ENCODE results near the gene FARP1.

Gene FARP1

DNA sequence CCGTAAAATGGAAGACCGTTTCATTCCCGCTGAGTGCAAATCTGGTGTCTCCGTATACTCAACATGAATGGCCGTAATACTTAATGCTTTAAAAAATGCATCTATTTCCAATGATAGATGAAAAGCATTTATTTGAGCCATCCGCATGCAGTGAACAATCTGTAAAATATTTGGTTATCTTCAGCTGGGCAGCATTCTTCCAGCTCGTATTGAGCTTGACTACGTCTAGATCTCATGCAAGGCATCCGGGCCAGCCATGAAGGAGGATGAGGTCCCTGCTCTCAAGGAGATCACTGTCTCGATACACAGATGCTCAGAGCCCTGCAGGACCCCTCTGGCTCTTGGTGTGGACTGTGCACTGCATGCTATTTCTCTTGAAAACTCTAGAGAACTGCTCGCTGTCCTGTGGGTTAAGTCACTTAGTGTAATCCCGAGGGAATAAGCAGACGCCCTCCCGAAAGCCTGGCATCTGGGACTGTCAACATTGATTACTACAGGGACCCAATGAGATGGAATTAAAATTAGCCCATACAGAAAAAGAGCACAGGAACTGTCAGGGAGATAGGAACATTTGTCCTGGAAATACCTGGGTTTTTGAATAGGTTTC, 146.5 kb downstream of the FARP1 start:
- DNase-seq (ENCODE audit: low read depth), result no peak
- TF ChIP-seq, protein P1, sequence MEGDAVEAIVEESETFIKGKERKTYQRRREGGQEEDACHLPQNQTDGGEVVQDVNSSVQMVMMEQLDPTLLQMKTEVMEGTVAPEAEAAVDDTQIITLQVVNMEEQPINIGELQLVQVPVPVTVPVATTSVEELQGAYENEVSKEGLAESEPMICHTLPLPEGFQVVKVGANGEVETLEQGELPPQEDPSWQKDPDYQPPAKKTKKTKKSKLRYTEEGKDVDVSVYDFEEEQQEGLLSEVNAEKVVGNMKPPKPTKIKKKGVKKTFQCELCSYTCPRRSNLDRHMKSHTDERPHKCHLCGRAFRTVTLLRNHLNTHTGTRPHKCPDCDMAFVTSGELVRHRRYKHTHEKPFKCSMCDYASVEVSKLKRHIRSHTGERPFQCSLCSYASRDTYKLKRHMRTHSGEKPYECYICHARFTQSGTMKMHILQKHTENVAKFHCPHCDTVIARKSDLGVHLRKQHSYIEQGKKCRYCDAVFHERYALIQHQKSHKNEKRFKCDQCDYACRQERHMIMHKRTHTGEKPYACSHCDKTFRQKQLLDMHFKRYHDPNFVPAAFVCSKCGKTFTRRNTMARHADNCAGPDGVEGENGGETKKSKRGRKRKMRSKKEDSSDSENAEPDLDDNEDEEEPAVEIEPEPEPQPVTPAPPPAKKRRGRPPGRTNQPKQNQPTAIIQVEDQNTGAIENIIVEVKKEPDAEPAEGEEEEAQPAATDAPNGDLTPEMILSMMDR (conservative IDR thresholded peaks at IDR 0.05; ENCODE audit: low read depth, low read length), result no peak
- no peak overlapping the region for H3K4me3 ChIP-seq (ENCODE audit: low read length)

DNA sequence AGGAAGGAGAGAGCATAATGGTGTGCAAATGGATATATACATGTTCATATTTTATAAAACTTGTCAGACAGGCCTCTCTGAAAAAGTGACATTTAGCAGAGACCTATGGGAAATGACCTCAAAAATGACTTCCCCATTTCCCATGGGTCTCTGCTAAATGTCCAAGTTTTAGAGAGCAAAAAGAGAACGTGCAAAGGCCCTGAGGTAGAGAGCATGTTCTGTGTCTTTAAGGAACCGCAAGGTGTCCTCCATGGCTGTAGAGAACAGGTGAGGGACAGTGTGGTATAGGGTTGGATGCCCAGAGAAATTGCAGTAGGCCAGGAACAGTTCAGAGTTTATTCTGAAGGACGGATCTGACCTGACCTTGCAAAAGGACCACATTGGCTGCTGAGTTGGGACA, 147.4 kb downstream of the FARP1 start:
- TF ChIP-seq, protein P1 (conservative IDR thresholded peaks at IDR 0.05; ENCODE audit: low read depth, low read length), result no peak

DNA sequence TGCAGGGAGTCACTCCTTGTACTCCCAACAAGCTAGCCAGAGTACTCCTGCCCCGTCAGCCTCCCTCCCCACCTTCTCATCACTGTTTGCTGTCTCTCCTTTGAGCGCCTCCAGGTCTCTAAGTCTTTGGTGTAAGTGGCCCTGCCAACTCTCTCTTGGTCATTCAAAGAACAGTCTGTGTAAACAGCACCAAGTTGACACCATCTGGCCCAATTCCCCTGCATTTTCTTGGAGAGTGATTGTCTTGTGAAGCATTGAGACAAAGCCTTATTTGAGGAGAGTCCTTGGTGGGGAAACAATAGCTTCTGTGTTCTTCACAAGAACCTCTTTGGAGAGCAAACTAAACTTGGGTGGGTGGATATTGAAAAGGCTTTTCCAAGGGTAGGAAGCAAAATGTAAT, 148.8 kb downstream of the FARP1 start:
- TF ChIP-seq, protein P1 (conservative IDR thresholded peaks at IDR 0.05; ENCODE audit: low read depth, low read length), result no peak
- DNase-seq (ENCODE audit: low read depth), result no peak
- H3K4me3 ChIP-seq (ENCODE audit: low read length), result no peak overlapping the region

More for the DNA sequence above, 147.4 kb downstream of the FARP1 start:
- DNase-seq (ENCODE audit: low read depth), result no peak
- H3K4me3 ChIP-seq (ENCODE audit: low read length), result no peak overlapping the region

GRCh38 chr13:98293103-98293502, 150.2 kb downstream of the FARP1 start:
- no peak for DNase-seq (ENCODE audit: low read depth)
- TF ChIP-seq, protein P1 (conservative IDR thresholded peaks at IDR 0.05; ENCODE audit: low read depth, low read length), result no peak
- H3K4me3 ChIP-seq (ENCODE audit: low read length), result no peak overlapping the region

GRCh38 chr13:98293570-98294142, 150.8 kb downstream of the FARP1 start:
- TF ChIP-seq, protein P1 (conservative IDR thresholded peaks at IDR 0.05; ENCODE audit: low read depth, low read length), result no peak
- DNase-seq (ENCODE audit: low read depth), result no peak
- no peak overlapping the region for H3K4me3 ChIP-seq (ENCODE audit: low read length)

GRCh38 chr13:98295371-98295770, 152.5 kb downstream of the FARP1 start:
- TF ChIP-seq, protein P1 (conservative IDR thresholded peaks at IDR 0.05; ENCODE audit: low read depth, low read length), result no peak
- H3K4me3 ChIP-seq (ENCODE audit: low read length), result no peak overlapping the region
- no peak for DNase-seq (ENCODE audit: low read depth)

GRCh38 chr13:98297051-98297450, 154.2 kb downstream of the FARP1 start:
- H3K4me3 ChIP-seq (ENCODE audit: low read length), result no peak overlapping the region
- TF ChIP-seq, protein P1 (conservative IDR thresholded peaks at IDR 0.05; ENCODE audit: low read depth, low read length), result no peak
- DNase-seq (ENCODE audit: low read depth), result no peak

Measured in retinal pigment epithelial cell (primary cell).